ENCODE measurements around the gene NRP1.
A peak's percentile ranks its signal among the peaks of the same experiment; 100 is the strongest.

The NRP1 gene

DNA sequence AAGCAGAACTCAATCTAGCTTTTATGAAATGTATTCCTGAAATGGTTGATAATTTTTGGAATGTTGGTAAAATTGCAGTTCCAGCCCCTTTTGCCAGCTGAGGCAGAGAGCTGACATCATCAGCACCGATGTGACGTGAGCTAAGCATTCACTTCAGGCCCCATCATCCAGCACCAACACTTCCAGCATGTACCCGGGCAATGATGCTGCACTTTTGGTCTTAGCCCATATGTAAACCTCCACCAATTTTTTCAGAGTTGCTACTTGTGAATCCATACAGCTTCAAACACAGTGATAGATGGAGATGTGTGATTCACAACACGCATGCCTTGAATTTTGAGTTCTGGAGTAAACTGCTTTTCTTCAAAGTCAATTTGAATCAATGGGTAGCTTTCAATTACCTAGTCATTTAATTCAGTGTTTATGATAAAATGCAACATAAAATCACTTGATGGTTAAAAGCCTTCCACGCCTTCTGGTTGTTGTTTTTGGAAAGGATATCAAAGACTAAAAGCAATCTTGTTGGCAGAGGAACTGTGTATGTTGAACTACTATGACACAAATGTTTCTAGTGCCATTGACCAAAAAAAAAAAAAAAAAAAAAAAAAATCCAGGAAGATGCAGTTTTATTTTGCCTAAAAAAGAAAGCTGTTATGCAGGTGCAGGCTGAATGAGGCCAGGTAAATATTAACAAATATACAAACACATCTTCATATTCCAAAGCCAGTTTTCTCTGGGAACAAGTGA is 73.9 kb downstream of the NRP1 start:
- peak; percentile 30 for DNase-seq (ENCODE audit: low read depth)

DNA sequence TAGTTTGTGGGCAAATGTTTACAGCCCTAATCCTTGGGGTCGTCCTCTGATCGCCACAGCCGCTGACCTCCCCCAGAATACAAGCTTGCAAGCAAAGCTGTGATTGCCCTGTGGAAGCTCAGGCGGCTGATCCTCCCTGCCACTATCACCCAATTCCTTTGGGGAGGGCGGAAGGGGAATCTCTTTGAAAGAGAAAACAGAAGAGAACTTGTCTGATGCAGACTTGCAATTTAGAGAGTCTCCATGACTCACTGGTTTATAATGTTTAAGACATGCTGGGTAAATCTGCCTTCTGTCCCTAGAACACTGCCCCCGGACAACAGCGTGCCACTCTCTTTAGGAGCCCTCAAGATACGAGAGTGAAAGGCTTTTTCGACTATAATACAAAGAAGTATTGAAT is 75.5 kb downstream of the NRP1 start:
- peak; percentile 79 for DNase-seq (ENCODE audit: low read depth)

DNA sequence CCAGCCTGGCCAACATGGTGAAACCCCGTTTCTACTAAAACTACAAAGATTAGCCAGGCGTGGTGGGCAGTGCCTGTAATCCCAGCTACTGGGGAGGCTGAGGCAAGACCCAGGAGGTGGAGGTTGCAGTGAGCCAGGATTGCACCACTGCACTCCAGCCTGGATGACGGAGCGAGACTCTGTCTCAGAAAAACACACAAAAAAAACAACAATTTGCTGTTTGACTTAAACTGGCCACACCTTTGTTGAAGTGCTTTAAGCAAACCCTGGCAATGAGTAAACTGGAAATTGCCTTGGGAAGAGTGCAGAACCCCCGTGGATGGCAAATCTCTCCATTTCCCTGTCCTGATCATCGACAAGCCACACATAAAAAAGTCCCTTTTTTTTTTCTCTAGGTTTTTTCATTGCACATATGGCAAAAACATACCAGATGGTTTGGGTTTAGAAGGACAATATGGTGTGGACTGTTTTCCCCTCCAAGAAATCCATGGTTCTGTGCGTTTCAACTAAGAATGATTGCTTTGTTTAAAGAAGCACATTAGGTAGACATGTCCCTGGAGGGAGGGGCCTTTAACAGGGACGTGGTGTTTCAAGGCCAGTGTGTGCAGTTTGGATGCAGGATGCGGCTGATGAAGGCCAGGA is 76.9 kb downstream of the NRP1 start:
- no peak for DNase-seq (ENCODE audit: low read depth)

DNA sequence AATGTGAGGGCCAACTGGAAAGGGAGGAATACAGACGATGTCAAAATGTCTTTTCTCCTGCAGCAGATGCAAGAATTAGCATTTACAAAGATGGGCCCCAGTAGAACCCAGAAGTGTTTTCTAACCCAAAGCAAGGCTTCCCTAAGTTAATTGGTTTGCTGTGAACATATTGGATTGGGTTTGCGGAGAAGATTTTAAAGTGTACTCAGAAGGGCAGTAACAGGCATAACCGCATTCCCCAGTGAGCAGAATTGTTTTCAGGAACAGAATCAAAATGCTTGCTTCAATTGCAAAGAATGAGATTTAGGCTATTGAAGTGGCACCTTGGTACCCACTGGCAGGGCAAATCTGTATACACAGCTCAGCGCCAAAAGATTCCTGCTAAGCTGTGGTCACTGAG is 78.0 kb downstream of the NRP1 start:
- no peak for DNase-seq (ENCODE audit: low read depth)

DNA sequence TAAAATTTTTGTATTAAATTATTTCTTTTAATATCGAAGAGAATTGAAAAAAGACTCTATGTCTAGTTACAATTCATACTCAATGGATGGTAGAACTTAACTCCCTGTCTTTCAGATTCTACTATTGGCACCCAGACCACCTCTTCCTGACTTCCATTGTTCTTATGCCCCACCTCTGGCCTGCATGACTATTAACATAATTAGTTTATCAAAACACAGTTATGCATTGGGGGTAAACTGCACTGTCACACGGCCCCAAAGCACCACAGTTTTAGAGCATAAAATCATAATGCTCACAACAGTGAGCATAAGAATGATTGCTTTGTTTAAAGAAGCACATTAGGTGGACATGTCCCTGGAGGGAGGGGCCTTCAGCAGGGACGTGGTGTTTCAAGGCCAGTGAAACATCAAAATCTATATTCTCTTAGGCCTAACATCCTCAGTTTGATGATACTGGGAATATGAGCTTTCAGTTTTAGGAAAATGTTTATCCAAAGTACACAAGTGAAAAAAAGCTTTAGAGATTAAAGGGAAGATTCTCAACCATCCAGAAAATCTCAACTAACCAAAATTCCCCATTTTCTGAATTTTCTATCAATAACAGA is 79.8 kb downstream of the NRP1 start:
- no peak for DNase-seq (ENCODE audit: low read depth)

DNA sequence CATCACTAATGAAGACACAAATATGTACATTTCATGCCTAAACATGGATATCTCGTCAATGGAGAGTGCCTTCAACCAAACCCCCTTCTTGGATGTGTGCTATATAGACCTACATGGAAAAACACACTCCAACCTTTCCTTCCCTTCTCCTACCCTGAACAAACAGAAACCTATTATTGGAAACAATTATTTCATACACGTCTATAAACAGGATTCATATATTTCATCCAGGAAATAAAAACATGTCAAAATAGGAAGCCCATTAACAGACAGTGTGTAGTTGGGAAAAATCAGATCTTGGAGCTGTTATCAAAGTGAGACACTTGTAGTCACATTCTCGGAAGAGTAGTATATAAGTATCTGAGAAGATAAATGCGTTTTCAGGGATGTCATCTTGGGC is 81.1 kb downstream of the NRP1 start:
- DNase-seq (ENCODE audit: low read depth), result no peak

DNA sequence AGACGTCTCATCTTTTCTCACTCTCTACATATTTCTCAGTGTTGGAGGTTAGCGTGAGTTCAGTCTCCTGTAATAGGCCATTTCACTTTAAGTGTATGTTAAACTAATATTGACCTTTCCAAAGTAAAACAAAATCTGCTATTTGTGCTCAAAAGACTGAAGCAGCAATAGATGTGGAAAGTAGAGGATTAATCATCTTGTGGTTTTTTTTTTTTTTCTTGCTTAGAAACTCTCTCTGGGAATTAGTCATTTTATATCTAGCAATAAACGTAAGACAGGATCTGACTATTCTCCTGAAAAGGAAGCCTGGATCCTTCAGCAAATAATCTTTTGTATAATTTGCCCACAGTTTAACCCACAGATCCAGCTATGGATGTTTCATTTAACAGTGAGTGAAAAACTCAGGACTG is 81.7 kb downstream of the NRP1 start:
- DNase-seq (ENCODE audit: low read depth), result peak; percentile 85

DNA sequence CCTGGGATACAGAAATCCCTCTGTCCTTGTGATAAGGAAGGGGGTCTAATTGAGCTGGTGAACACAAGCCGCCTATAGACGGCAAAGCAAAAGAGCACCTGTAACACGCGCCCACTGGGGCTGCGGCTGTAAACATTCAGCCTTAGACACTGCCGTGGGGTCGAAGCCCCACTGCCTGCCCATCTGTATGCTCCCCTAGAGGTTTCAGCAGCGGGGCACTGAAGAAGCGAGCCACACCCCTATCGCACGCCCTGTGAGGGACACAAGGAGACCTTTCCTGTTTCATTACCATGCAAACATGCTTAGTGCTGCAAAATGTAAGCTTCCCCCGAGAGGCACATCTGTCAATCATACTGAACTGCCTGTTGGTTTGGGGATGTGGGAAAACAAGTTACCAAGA is 82.1 kb downstream of the NRP1 start:
- no peak for DNase-seq (ENCODE audit: low read depth)

DNA sequence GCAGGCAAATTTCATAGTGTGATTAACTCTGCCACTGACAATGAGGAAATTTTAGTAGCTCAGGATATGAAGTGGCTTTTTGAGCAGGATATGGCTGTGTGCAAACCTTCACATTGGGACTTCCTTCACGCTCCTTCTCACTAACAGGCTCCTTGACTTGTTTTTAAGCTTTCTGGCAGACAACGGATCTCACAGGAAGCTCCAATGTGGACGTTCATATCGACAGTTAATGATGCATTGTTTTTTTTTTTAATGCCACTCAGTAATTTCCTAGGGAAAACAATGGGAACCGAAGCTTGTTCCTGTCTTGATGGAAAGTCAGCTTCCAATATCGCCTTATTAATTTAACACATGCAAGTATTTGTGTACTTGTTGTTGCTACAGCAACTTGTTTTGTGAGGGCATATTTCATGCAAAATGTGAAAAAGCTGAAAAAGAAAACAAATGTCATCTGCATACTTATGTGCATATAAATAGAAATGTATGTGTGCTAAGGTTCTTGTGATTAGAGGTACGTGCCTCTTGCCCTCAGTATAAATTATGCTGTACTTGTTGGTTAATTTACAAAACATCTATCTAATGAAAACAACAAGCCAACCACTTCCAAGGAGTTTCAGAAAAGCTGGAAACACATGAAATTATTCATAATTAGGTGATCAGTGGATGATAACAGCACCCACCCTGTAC is 84.7 kb downstream of the NRP1 start:
- DNase-seq (ENCODE audit: low read depth), result peak; percentile 36

DNA sequence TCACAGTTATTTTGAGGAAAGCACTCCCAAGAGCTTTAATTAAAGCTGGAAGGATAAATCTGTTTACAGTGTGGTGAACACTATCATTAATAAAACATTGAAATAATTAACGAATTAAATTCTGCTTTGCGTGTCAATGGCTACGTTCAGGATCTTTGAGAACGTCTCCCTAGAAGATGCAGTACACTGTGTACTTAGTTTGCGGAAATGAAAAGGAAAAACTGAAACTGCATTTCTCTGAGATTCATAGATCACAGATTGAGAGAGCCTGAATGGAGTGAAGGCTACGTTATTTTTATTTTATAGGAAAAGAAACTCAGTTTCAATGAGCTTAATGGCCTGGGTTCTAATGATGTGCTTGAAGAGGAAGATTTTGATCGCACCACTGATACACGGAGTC is 85.3 kb downstream of the NRP1 start:
- peak; percentile 21 for DNase-seq (ENCODE audit: low read depth)

DNA sequence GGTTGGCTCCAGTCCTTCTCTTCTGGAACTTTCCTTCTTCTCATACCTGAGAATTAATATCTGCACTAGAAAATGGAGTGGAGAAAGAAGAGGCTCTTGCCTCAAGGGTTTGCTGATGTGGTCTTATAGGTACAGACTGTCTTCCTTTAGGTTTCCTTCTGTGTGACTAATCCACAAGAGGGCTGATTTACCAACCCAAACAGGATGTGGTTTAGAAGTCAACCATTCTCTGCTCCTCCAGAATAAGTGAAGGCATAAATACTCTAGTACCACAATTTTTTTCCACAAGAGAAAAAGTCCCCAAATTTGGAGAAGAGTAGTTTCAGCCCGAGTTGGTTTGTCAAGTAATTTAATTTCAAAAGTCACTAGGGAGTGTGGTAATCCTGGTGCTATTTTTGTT is 85.8 kb downstream of the NRP1 start:
- DNase-seq (ENCODE audit: low read depth), result peak; percentile 93

DNA sequence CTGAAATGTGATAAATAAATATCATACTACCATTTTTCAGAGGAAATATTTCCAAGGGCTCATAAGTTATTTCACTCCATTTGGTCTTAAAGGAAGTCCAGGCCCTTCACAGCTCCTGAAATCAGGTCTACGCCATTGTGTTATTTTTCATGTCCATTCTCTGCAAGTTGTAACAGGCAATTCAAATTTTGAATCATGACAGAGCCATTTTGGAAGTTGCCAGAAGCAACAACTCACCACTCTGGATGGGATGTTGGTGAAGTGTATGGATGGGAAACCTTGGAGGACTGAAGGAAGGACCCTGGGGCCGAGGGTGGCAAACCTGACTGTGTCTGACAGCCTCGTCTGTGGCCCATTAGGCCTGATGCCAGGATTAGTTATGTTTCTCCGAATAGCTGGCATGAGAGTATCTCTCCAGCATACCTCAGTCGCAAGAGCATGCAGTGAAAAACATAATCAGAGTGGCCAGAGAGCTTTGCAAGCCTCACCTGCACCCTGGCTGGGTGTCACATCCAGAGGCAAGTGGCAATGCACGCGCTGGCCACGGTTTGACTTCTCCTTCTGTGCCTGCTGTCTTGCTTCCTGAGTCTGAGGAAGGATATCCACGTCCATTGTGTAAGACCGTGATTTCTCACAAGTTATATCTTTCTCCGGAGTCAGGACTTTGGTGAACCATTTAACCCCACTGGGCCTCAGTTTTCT is 87.1 kb downstream of the NRP1 start:
- DNase-seq (ENCODE audit: low read depth), result no peak

DNA sequence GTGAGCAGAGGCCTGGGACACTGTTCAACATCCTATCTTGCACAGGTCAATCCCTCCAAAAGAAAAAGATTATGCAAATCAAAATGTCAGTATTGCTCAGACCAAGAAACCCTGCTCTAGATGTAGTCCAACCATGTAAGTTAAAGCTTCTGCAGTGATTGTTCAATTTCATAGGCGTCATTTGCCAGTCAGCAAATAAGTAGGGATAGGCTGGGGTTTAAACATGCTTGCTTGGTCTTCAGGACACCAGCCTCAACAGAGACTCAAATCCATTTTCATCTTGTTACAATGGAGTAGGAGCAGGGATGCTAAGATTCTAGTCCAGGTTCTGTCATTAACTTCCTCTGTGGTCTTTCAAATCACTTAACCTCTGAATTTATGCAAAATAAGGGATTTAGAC is 89.1 kb downstream of the NRP1 start:
- no peak for DNase-seq (ENCODE audit: low read depth)

DNA sequence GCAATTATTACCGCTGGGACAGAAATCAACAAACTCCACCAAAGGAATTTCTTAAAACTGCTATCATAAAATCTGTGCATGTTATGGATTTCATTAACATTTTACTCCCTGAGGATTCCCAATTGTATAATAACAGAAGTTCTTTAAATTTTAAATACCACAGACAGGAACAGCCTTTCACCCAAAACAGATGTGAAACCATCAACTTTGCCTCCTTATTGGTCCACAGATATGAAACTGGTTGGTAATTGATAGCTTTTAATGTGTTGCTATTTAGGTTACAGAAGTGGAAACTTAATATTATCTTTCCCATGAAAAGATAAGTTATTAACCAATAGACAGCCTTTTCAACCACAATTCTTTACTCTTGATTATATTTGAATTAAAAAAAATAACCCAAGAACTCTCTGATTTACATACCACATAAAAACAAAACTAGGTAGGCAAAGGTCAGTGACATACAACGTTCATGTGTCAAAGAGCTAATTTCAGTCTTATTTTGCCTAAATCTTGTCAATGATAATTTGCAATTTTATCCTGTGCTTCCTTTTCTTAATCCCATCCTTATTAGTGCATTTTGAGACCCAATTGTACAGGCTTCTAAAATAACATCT is 90.0 kb downstream of the NRP1 start:
- no peak for DNase-seq (ENCODE audit: low read depth)

DNA sequence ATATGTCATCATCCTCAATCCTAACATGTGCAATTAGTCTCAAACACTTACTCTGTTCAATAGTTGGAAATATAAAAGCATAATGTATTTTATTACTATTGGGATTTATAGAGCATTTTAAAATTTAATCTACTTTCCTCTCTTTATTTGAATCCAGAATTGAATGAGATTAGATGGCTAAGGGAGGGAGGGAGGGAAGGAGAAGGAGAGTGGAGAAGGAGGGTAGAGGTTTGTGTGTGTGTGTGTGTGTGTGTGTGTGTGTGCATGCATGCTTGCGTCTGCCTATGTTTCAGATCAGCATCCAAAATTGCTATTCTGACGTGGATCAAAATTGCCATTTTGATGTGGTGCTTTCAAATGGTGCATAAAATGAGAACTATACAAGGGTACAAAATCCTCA is 90.8 kb downstream of the NRP1 start:
- no peak for DNase-seq (ENCODE audit: low read depth)

DNA sequence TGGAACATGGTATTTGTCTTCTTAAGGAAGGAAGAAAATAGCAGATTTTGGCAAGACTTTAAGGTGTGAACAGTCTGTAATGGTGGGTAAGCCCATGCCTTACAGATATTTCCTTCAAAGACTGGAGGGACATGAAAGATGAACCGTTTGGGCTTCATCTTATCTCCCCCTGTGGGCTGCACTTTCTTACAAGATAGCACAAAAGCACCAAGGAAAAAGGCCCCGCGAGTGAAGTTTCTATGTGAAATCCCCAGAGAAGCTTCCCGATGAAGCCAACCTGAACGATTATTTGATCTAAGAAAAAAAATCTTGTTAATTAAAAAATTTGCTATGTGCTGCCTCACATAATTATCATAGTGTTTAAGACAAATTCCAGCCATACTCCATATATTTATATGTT is 91.5 kb downstream of the NRP1 start:
- DNase-seq (ENCODE audit: low read depth), result no peak

DNA sequence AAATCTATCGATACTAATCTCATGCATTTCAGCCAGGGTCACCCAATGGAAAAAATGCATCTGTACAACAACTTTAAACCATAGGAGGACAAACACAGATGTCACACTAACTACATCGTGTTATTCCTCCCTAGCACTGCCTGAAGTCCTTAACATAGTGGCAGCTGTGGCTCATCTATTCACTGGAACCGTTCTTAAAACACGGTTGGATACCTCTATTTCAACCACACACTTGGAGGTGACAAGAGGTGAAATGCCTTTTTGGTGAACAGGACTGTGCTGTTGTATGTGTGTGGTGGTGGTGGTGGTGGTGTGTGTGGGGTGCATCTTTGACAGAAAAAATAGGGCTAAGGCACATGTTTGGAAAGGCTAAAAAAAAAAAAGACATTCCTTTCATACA is 93.1 kb downstream of the NRP1 start:
- no peak for DNase-seq (ENCODE audit: low read depth)

DNA sequence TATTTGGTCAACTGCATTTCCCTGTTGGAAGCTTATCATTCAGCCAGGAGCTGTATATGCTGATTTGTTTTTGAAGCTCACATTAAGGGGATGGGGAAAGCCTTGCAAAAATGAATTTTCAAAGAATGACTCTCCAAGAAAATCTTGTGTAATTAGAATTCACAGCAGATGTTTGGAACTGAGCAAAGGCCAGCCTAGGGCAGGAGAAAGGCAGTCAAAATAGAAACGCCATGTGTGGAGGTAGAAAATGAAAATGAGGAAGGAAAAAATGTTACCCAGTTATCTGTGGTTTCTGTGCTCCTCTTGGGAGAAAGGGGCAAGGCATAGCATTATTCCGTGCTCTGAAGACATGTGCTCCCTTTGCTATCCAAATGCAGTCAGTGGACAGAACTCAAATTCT is 93.5 kb downstream of the NRP1 start:
- DNase-seq (ENCODE audit: low read depth), result peak; percentile 85

DNA sequence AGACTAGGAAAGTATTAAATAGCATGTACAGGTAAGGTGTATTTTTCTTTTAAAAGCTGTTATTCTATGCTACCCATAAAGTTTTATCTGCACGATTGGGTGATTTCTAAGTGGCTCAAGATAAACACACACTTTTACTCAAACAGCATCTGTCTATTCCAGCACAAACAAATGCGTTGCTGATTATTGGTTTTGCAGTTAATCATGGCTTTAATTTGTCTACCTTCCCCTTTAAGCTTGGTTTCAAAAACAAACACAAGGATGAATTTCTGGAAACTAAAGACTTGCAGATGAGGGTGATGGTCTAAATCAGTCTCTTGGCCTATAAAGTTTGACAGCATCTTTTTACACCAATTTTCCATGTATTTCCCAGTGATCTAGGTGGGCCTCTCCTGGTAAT is 94.2 kb downstream of the NRP1 start:
- no peak for DNase-seq (ENCODE audit: low read depth)

DNA sequence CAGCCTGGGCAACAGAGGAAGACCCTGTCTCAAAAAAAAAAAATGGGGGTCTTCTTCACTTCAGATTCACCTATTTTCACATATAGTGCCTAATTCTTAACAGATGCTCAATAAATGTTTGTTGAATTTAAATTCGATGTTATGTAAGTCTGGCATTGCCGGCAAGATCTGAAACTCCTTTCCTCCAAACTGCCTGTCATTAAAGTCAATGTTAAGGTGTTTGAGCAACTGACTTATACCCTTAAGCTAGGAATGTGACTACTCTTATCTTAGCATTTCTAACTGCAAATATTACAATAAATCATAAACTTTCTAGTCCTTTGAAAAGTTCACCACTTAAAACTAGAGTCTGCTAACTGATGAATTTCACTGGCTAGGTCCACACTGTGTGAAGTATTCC is 95.2 kb downstream of the NRP1 start:
- no peak for DNase-seq (ENCODE audit: low read depth)

DNA sequence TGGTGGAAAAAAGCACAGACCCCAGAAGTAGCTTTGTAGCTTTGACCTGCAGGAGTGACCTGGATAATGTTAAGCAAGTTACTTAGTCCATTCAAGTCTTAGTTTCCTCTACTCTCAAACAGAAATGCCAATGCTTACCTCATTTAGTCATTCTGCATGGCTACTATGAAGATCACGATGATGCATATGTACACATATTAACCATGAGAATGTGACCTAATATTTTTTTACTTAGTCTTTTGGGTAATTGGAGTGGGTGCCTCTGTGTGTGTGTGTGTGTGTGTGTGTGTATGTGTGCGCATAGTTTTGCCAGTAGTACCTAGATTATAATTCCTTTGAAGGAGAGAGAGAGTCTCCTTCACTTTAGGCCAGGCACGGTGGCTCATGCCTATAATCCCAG is 95.8 kb downstream of the NRP1 start:
- DNase-seq (ENCODE audit: low read depth), result peak; percentile 84

Data from EH (cell line).